HEK293 (cell line): ENCODE measurements around the gene C1orf141.
"Not testable (repeated sequence)": the region's sequence is repeated elsewhere in the genome, so short reads cannot be mapped to it uniquely, and the experiment has no call there.

Experiments
- CTCF ChIA-PET: fragments of 350-600 bp; formaldehyde crosslinking; extraction: SDS; loops from one replicate; lab custom pipeline; 2021; ENCODE audit warnings: antibody characterized with exemption; lab: Yijun Ruan, JAX
- POLR2A ChIA-PET: fragments of 300-600 bp; formaldehyde crosslinking; extraction: SDS; loops from one replicate; lab custom pipeline; 2020; ENCODE audit warnings: antibody characterized with exemption, inconsistent platforms; lab: Yijun Ruan, JAX
- H3K27ac ChIP-seq: fragments of 200-500 bp; sonication (Bioruptor generic); 2 replicates; pipeline ENCODE4 v1.5.1; 2014; ENCODE audit warnings: low read depth, low read length, control low read depth, inconsistent platforms; ENCODE audit errors: extremely low read depth
- H3K36me3 ChIP-seq, 2 experiments: fragments of 200-500 bp in 1 of 2; sonication (Bioruptor generic) in 1 of 2; 1 replicate in 1 of 2; 2 replicates in 1 of 2; pipeline ENCODE4 v1.5.1; 2014 to 2017; ENCODE audit warnings: inconsistent platforms in 2 of 2, low read length in 2 of 2; ENCODE audit not compliant: control insufficient read depth in 2 of 2, insufficient read depth in 1 of 2
- H3K4me1 ChIP-seq: fragments of 200-500 bp; sonication (Bioruptor generic); 2 replicates; pipeline ENCODE4 v1.5.1; 2014; ENCODE audit warnings: mild to moderate bottlenecking, low read length, inconsistent platforms; ENCODE audit not compliant: control insufficient read depth, insufficient read depth
- H3K4me3 ChIP-seq: 2 replicates; pipeline ENCODE4 v1.5.1; 2011; ENCODE audit warnings: low read depth, mild to moderate bottlenecking, control low read depth, low read length, moderate library complexity
- H3K9me3 ChIP-seq: fragments of 200-500 bp; sonication (Bioruptor generic); 2 replicates; pipeline ENCODE4 v1.5.1; 2014; ENCODE audit warnings: low read depth, low read length, inconsistent platforms; ENCODE audit not compliant: control insufficient read depth, insufficient read depth
- CTCF ChIP-seq: fragments of 450-650 bp; formaldehyde crosslinking; IDR thresholded peaks from 2 replicates; pipeline ENCODE4 v1.5.1; 2016; ENCODE audit warnings: missing biosample characterization, missing genetic modification characterization
- EGR2 ChIP-seq: fragments of 450-650 bp; formaldehyde crosslinking; IDR thresholded peaks from 2 replicates; pipeline ENCODE4 v1.5.1; 2016; ENCODE audit warnings: low read depth, missing biosample characterization, missing genetic modification characterization
- IKZF3 ChIP-seq: fragments of 450-650 bp; IDR thresholded peaks from 2 replicates; pipeline ENCODE4 v1.5.0; 2018; ENCODE audit warnings: missing biosample characterization, mild to moderate bottlenecking, missing genetic modification characterization, moderate library complexity
- KLF10 ChIP-seq: fragments of 450-650 bp; IDR thresholded peaks from 2 replicates; pipeline ENCODE4 v1.5.1; 2018; ENCODE audit warnings: missing biosample characterization, mild to moderate bottlenecking, missing genetic modification characterization
- WT1 ChIP-seq: fragments of 450-650 bp; formaldehyde crosslinking; IDR thresholded peaks from 2 replicates; pipeline ENCODE4 v1.5.1; 2016; ENCODE audit warnings: missing biosample characterization, missing genetic modification characterization
- ZBTB1 ChIP-seq: fragments of 450-650 bp; formaldehyde crosslinking; IDR thresholded peaks from 2 replicates; pipeline ENCODE4 v1.5.1; 2016; ENCODE audit warnings: missing biosample characterization, missing genetic modification characterization
- ZBTB17 ChIP-seq: fragments of 450-650 bp; formaldehyde crosslinking; IDR thresholded peaks from 2 replicates; pipeline ENCODE4 v1.5.1; 2016; ENCODE audit warnings: missing biosample characterization, missing genetic modification characterization
- ZFHX2 ChIP-seq: fragments of 450-650 bp; formaldehyde crosslinking; conservative IDR thresholded peaks from 2 replicates; pipeline ENCODE4 v1.5.1; 2016; ENCODE audit warnings: missing biosample characterization, missing genetic modification characterization
- ZNF155 ChIP-seq: fragments of 450-650 bp; formaldehyde crosslinking; IDR thresholded peaks from 2 replicates; pipeline ENCODE4 v1.5.1; 2016; ENCODE audit warnings: missing biosample characterization, missing genetic modification characterization
- ZNF16 ChIP-seq: fragments of 450-650 bp; formaldehyde crosslinking; IDR thresholded peaks from 2 replicates; pipeline ENCODE4 v1.5.1; 2016; ENCODE audit warnings: low read depth, missing biosample characterization, missing genetic modification characterization
- ZNF302 ChIP-seq: fragments of 450-650 bp; formaldehyde crosslinking; IDR thresholded peaks from 2 replicates; pipeline ENCODE4 v1.5.1; 2016; ENCODE audit warnings: missing biosample characterization, missing genetic modification characterization, low read depth
- ZNF341 ChIP-seq: fragments of 450-650 bp; formaldehyde crosslinking; IDR thresholded peaks from 2 replicates; pipeline ENCODE4; 2016; ENCODE audit warnings: low read depth, missing biosample characterization, missing genetic modification characterization
- ZNF501 ChIP-seq: fragments of 450-650 bp; formaldehyde crosslinking; IDR thresholded peaks from 2 replicates; pipeline ENCODE4 v1.5.1; 2016; ENCODE audit warnings: missing biosample characterization, missing genetic modification characterization
- ZNF645 ChIP-seq: fragments of 450-650 bp; formaldehyde crosslinking; IDR thresholded peaks from 2 replicates; pipeline ENCODE4; 2016; ENCODE audit warnings: missing biosample characterization, missing genetic modification characterization
- TF ChIP-seq, protein P1 (sequence below): fragments of 450-650 bp; formaldehyde crosslinking; conservative IDR thresholded peaks from 2 replicates; pipeline ENCODE4 v1.5.1; 2016; ENCODE audit warnings: low read depth, missing biosample characterization, missing genetic modification characterization

The C1orf141 gene

DNA sequence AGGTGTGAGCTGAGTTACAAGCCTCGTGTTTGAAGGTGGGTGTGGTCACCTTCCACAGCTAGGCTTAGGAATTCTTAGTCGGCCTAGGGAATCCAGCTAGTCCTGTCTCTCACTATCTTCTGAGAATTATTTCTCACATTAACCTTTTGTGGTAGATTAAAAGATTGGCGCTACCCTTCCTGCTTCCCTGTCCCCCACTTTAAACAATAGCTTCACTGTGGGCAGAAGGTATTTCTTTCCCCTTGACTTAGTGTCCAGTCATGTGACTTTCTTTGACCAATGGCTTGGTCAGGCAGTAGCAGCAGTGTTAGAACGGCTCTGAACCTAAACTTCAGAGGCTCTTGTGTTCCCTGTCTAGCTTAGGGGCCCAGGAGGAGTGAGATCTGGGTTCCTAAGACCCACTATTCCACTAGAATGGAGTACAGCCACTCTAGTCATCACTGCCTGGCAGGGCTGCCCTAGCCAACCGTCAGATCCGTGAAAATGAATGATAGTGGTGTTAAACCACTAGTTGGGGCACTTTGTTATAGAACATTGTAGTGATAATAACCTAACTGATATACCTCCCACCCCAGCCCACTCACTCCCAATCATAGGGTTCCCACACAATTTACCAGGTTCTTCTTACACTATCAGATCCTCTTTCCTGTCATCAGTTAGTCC, 13.9 kb upstream of the C1orf141 start:
- H3K9me3 ChIP-seq: no peaks in the 10 kb centered on the region
- ChIA-PET CTCF (interaction anchor here (0.6 to 3.9 kb wide), 39 partner anchors 8 to 974 kb away, joined by 3 to 56 read pairs (median 5); partner anchors contain the start of genes C1orf141 and IL23R), POLR2A (interaction anchor here (0.6 to 1.5 kb wide), 3 partner anchors 95 to 154 kb away, joined by 3 to 6 read pairs (median 3); no protein-coding TSS in a partner anchor)
- no peaks in the 10 kb centered on the region for H3K36me3 ChIP-seq
- H3K4me1 ChIP-seq: no peaks in the 10 kb centered on the region
- H3K4me3 ChIP-seq: no peak overlapping the region
- peak; percentile 28; the same call in 1 of the 2 replicates for TF ChIP-seq EGR2 (tag by site-specific recombination)
- TF ChIP-seq, protein P1, sequence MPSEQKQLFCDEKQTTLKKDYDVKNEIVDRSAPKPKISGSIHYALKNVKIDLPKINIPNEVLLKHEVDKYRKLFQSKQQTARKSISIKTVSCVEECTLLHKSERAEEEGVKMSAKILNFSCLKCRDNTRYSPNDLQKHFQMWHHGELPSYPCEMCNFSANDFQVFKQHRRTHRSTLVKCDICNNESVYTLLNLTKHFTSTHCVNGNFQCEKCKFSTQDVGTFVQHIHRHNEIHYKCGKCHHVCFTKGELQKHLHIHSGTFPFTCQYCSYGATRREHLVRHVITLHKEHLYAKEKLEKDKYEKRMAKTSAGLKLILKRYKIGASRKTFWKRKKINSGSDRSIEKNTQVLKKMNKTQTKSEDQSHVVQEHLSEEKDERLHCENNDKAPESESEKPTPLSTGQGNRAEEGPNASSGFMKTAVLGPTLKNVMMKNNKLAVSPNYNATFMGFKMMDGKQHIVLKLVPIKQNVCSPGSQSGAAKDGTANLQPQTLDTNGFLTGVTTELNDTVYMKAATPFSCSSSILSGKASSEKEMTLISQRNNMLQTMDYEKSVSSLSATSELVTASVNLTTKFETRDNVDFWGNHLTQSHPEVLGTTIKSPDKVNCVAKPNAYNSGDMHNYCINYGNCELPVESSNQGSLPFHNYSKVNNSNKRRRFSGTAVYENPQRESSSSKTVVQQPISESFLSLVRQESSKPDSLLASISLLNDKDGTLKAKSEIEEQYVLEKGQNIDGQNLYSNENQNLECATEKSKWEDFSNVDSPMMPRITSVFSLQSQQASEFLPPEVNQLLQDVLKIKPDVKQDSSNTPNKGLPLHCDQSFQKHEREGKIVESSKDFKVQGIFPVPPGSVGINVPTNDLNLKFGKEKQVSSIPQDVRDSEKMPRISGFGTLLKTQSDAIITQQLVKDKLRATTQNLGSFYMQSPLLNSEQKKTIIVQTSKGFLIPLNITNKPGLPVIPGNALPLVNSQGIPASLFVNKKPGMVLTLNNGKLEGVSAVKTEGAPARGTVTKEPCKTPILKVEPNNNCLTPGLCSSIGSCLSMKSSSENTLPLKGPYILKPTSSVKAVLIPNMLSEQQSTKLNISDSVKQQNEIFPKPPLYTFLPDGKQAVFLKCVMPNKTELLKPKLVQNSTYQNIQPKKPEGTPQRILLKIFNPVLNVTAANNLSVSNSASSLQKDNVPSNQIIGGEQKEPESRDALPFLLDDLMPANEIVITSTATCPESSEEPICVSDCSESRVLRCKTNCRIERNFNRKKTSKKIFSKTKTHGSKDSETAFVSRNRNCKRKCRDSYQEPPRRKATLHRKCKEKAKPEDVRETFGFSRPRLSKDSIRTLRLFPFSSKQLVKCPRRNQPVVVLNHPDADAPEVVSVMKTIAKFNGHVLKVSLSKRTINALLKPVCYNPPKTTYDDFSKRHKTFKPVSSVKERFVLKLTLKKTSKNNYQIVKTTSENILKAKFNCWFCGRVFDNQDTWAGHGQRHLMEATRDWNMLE (tag by site-specific recombination): no peak
- TF ChIP-seq ZFHX2 (tag by site-specific recombination): peak; percentile 62; the same call in 1 of the 2 replicates
- no peak overlapping the region for H3K27ac ChIP-seq

- H3K9me3 ChIP-seq, H3K27ac ChIP-seq, H3K36me3 ChIP-seq, H3K4me3 ChIP-seq, H3K4me1 ChIP-seq: not testable (repeated sequence)
- CTCF ChIA-PET: interaction anchor here (0.7 to 3.9 kb wide), 15 partner anchors 8 to 383 kb away, joined by 3 to 56 read pairs (median 7); no protein-coding TSS in a partner anchor
- POLR2A ChIA-PET: interaction anchor here (0.9 kb wide), 1 partner anchor 94 kb away, joined by 3 read pairs; no protein-coding TSS in a partner anchor
Observed at GRCh38 chr1:67147973-67148372, 13.2 kb upstream of the C1orf141 start.

DNA sequence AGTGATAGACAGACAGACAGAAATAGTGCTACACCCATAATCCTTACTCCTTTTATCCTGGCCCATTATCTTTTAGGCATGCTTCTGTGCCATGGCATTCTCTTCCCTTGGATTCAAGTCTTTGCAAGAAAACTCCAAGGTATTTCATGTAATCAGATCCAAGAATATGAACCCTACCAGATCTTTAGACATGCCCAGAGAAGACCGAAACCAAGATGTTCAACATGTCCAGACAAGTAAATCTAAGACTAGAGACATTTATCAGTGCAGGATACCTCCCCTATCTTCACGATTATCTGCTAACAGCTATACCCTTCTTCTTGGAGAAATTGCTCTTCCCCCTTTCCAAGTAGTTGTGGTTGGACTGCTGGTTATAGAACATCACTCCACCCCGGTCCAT, 11.8 kb upstream of the C1orf141 start:
- Histone ChIP-seq H3K27ac (no peak overlapping the region), H3K4me3 (no peak overlapping the region), H3K9me3 (no peaks in the 10 kb centered on the region), H3K36me3 (no peaks in the 10 kb centered on the region), H3K4me1 (no peaks in the 10 kb centered on the region)
- POLR2A ChIA-PET: no interaction called here
- TF ChIP-seq ZBTB17 (tag by site-specific recombination): no peak
- TF ChIP-seq WT1 (tag by site-specific recombination): no peak
- TF ChIP-seq CTCF (tag by site-specific recombination): no peak
- no peak for TF ChIP-seq EGR2 (tag by site-specific recombination)
- TF ChIP-seq ZFHX2 (tag by site-specific recombination): no peak
- no peak for TF ChIP-seq KLF10
- no peak for TF ChIP-seq IKZF3
- TF ChIP-seq ZNF155 (tag by site-specific recombination): no peak
- TF ChIP-seq ZNF341: no peak
- no peak for TF ChIP-seq ZBTB1
- TF ChIP-seq ZNF501 (tag by site-specific recombination): no peak
- TF ChIP-seq ZNF302 (tag by site-specific recombination): no peak
- TF ChIP-seq ZNF645 (tag by site-specific recombination): no peak
- TF ChIP-seq ZNF16: no peak
- CTCF ChIA-PET: interaction anchor here (0.7 to 0.8 kb wide), 2 partner anchors 9 to 530 kb away, joined by 3 to 5 read pairs; no protein-coding TSS in a partner anchor
